Fibroblast of the aortic adventitia (primary cell): ENCODE measurements around the gene RIIAD1. TPM values are rescaled to one million over a fixed set of nuclear protein-coding genes. Genes with fewer than 3 reads are reported as not detected.

Source experiments
- DNase-seq: peaks from one replicate; pipeline ENCODE4 v3.0.0-alpha.2; 2010; ENCODE audit warnings: low read depth
- H3K4me3 ChIP-seq: 2 replicates; pipeline ENCODE4 v1.5.1; 2011; ENCODE audit warnings: low read depth, mild to moderate bottlenecking, control low read depth, low read length, moderate library complexity
- small RNA-seq: library from RNA; depleted of rRNA; stranded (forward); fragments of <200 nt; gene quantifications from one replicate; pipeline ENCODE3, GENCODE V24; 2012
- total RNA-seq: library from RNA; depleted of rRNA; stranded (reverse); fragments of >200 nt; gene quantifications from 2 replicates; pipeline ENCODE4 v1.2.3, GENCODE V29; 2012; ENCODE audit warnings: low replicate concordance
- TF ChIP-seq, protein P1 (sequence below): IDR thresholded peaks from 2 replicates; pipeline ENCODE4 v1.5.1; 2011; ENCODE audit warnings: mild to moderate bottlenecking, low read length, control low read depth, inconsistent platforms; ENCODE audit not compliant: insufficient read depth

The RIIAD1 gene
- total RNA-seq, 1 donor, result not detected

DNA sequence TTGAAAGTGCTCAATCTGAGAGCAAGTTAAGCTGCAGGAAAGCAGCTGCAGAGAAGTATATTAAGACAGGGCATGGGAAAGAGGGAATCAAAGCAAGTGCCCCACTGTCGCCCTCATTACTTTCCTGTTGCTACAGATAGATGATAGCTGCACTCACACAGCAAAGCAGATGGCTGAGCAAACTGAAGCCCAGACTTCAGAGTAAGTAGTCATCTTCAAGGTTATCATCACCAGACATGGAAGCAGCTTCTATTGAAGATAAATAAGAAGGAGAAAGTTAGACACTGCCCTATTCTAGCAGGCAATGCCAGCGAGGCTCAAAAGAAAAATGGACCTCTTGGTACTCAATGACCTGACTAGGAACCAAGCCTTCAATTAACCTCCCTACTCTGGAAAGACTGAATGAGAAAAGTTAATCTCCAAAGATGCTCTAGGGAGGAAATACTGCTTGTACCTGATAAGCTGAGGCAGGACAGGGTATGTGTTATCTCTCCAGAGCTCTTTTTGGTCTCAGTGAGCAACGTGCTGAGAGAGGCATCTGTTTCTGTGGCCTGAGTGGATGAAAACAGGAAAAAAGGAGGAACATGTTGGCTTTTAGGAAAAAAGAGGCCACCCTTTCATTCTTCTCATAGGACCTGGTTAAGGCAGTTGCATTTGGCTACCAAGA, 53.1 kb downstream of the RIIAD1 start:
- H3K4me3 ChIP-seq, result no peak overlapping the region
- DNase-seq, result no peak
- TF ChIP-seq, protein P1, sequence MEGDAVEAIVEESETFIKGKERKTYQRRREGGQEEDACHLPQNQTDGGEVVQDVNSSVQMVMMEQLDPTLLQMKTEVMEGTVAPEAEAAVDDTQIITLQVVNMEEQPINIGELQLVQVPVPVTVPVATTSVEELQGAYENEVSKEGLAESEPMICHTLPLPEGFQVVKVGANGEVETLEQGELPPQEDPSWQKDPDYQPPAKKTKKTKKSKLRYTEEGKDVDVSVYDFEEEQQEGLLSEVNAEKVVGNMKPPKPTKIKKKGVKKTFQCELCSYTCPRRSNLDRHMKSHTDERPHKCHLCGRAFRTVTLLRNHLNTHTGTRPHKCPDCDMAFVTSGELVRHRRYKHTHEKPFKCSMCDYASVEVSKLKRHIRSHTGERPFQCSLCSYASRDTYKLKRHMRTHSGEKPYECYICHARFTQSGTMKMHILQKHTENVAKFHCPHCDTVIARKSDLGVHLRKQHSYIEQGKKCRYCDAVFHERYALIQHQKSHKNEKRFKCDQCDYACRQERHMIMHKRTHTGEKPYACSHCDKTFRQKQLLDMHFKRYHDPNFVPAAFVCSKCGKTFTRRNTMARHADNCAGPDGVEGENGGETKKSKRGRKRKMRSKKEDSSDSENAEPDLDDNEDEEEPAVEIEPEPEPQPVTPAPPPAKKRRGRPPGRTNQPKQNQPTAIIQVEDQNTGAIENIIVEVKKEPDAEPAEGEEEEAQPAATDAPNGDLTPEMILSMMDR, result no peak

DNA sequence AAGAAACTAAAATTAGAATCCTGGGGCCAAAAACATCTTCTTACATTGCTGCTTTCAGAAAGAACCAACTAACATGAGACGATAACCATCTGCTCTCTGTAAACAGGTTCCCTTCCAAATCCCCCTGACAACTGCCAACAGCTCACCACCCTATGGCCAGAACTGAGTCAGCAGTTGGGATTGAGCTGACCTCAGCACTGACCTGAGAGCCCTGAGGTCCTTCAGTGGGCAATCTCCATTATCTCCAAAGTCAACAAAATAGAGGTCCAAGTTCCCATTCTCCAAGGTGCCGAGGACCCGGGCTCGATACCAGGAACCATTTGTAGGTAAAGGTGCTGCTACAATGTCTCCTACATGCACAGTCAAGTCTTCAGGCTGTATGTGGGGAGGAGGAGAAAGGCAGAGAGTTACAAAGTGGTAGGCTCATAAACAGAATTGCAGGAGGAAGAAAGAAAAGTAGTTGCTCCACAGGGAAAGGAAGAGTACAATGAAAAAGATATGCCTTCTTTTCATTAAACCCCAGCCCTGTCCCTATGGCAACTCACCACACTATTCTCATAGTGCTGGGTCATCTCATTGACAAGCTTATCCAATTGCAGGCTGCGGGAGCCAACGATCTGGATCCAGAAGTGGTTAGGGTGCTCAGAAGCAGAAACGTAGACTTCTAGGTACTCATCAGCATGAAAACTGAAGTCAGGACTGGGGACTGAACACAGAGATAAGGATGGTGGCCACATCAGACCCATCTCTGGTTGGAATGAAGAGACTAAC, 54.8 kb downstream of the RIIAD1 start:
- H3K4me3 ChIP-seq, result no peak overlapping the region
- TF ChIP-seq, protein P1, result no peak
- no peak for DNase-seq

DNA sequence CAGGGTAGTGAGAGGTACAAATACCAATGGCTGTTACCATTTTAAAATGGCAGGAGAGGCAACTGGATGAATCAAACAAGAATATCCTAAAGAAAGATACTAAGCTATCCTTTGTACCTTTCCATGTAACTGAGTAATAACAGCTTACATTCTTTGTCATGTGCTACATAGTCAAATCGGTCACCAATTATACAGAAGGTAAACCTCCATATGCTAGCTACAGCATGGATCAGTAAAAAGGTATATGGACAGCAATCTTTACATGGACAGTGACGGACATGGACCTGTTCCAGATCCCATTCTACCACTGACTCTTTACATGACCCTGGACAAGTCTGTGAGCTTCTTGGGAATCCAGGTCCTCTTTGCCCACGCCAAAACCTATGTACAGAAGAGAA, 55.3 kb downstream of the RIIAD1 start:
- no peak for DNase-seq
- TF ChIP-seq, protein P1, result no peak
- no peak overlapping the region for H3K4me3 ChIP-seq

DNA sequence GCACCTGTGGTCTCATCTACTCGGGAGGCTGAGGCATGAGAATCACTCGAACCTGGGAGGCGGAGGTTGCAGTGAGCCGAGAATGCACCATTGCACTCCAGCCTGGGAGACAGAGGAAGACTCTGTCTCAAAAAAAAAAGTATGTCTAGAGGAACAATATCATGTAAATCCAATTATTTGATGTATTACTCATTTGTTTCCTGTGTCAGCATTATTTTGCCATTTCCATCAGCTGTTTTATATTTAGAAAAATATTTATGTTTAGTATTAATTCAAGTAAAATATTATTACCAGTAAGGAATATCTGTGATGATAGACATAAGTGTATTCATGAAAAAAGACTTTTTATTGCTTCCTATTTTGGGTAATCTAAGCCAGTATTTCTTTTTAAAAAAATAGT, 56.0 kb downstream of the RIIAD1 start:
- TF ChIP-seq, protein P1, result no peak
- DNase-seq, result no peak
- no peak overlapping the region for H3K4me3 ChIP-seq

Small RNA genes within 50 kb of the gene (small RNA-seq; reads per million reads assigned to genes)
- gene RNU6-662P, result not detected

Other genes with a start within 250 kb of the RIIAD1 start
- gene CGN, start 210.1 kb upstream of the RIIAD1 start, total RNA-seq, result 0.09 and 1.1 TPM in 2 replicates
- gene TUFT1, start 181.2 kb upstream of the RIIAD1 start, total RNA-seq, result 3.9 and 5.4 TPM in 2 replicates
- gene SNX27, start 109.5 kb upstream of the RIIAD1 start, total RNA-seq, result 14.1 and 28.6 TPM in 2 replicates
- not detected in 2 replicates for gene CELF3, start 4.7 kb upstream of the RIIAD1 start, total RNA-seq
- 57.6 and 120 TPM in 2 replicates for gene MRPL9, start 42.0 kb downstream of the RIIAD1 start, total RNA-seq
- 1.6 and 2.1 TPM in 2 replicates for gene TDRKH, start 69.0 kb downstream of the RIIAD1 start, total RNA-seq
- gene LINGO4, start 83.9 kb downstream of the RIIAD1 start, total RNA-seq, result not detected in 2 replicates
- not detected in 2 replicates for gene RORC, start 110.3 kb downstream of the RIIAD1 start, total RNA-seq
- gene C2CD4D, start 118.3 kb downstream of the RIIAD1 start, total RNA-seq, result not detected in 2 replicates
- gene THEM5, start 132.2 kb downstream of the RIIAD1 start, total RNA-seq, result not detected in 2 replicates
- gene THEM4, start 188.0 kb downstream of the RIIAD1 start, total RNA-seq, result 6.3 and 18.3 TPM in 2 replicates